IMR-90 (cell line): ENCODE data around the gene TSGA10. TPM values are rescaled to one million over a fixed set of nuclear protein-coding genes. Genes with fewer than 3 reads are reported as not detected.

Experiments used
- ATAC-seq: fragments of 200-7000 bp; cut with Tn5 transposase; 2 replicates; pipeline ENCODE4 v1.9.1; 2020; ENCODE audit warnings: low read depth, mild to moderate bottlenecking, moderate library complexity
- BruUV-seq: library from RNA; stranded (reverse); fragments of 400-500 nt; replicated peaks from 2 replicates; lab custom pipeline; 2021; lab: Mats Ljungman, UMichigan
- CTCF ChIA-PET: fragments of 300-600 bp; formaldehyde crosslinking; extraction: SDS; loops from one replicate; lab custom pipeline; 2021; ENCODE audit warnings: antibody characterized with exemption; lab: Yijun Ruan, JAX
- POLR2A ChIA-PET: fragments of 300-600 bp; sonication (Branson Sonifier 250); formaldehyde crosslinking; loops from one replicate; lab custom pipeline; 2022; ENCODE audit warnings: antibody characterized with exemption; ENCODE audit not compliant: unreplicated experiment; lab: Charles Lee
- DNase-seq: peaks from one replicate; pipeline ENCODE4 v3.0.0; 2013
- H2AFZ ChIP-seq: replicated peaks from 2 replicates; pipeline ENCODE3; 2013; ENCODE audit warnings: low read length, mild to moderate bottlenecking; ENCODE audit not compliant: poor library complexity
- H2AK5ac ChIP-seq: 2 replicates; pipeline ENCODE4 v1.6.1; 2013; ENCODE audit warnings: low read depth, low read length, inconsistent platforms
- H2AK9ac ChIP-seq: replicated peaks from 2 replicates; pipeline ENCODE3; 2013; ENCODE audit warnings: mild to moderate bottlenecking, low read depth, low read length, moderate library complexity; ENCODE audit not compliant: poor library complexity
- H2BK120ac ChIP-seq: 2 replicates; pipeline ENCODE4 v1.6.1; 2013; ENCODE audit warnings: low read depth, low read length, inconsistent platforms
- H2BK15ac ChIP-seq: 3 replicates; pipeline ENCODE4 v1.6.1; 2013; ENCODE audit warnings: low read depth, low read length, inconsistent platforms
- H2BK20ac ChIP-seq: 2 replicates; pipeline ENCODE4 v1.6.1; 2013; ENCODE audit warnings: low read depth, mild to moderate bottlenecking, inconsistent platforms, low read length, moderate library complexity
- H2BK5ac ChIP-seq: 2 replicates; pipeline ENCODE4 v1.6.1; 2013; ENCODE audit warnings: mild to moderate bottlenecking, low read depth, low read length, inconsistent platforms; ENCODE audit not compliant: poor library complexity, severe bottlenecking
- H3K14ac ChIP-seq: replicated peaks from 2 replicates; pipeline ENCODE4 v1.6.1; 2013; ENCODE audit warnings: low read depth, low read length, inconsistent platforms
- H3K18ac ChIP-seq: 2 replicates; pipeline ENCODE4 v1.6.1; 2013; ENCODE audit warnings: low read depth, low read length, control low read depth
- H3K23ac ChIP-seq: 2 replicates; pipeline ENCODE4 v1.6.1; 2013; ENCODE audit warnings: low read depth, low read length, inconsistent platforms
- H3K27ac ChIP-seq: 2 replicates; pipeline ENCODE4 v1.5.1; 2013; ENCODE audit warnings: mild to moderate bottlenecking, control low read depth, low read length; ENCODE audit not compliant: insufficient read depth
- H3K27me3 ChIP-seq: 2 replicates; pipeline ENCODE4 v1.6.1; 2013; ENCODE audit warnings: low read length; ENCODE audit not compliant: control insufficient read depth, insufficient read depth
- H3K36me3 ChIP-seq: 2 replicates; pipeline ENCODE4 v1.6.1; 2013; ENCODE audit warnings: low read length, mixed read lengths; ENCODE audit not compliant: control insufficient read depth, insufficient read depth
- H3K4ac ChIP-seq: 2 replicates; pipeline ENCODE4 v1.6.1; 2013; ENCODE audit warnings: low read depth, low read length, inconsistent platforms
- H3K4me1 ChIP-seq: 2 replicates; pipeline ENCODE4 v1.6.1; 2013; ENCODE audit warnings: low read length, mixed read lengths; ENCODE audit not compliant: control insufficient read depth, insufficient read depth
- H3K4me2 ChIP-seq: 2 replicates; pipeline ENCODE4 v1.6.1; 2013; ENCODE audit warnings: low read depth, mild to moderate bottlenecking, control low read depth, low read length, moderate library complexity
- H3K4me3 ChIP-seq: 2 replicates; pipeline ENCODE4 v1.5.1; 2013; ENCODE audit warnings: low read depth, mild to moderate bottlenecking, control low read depth, low read length, moderate library complexity; ENCODE audit not compliant: insufficient read depth
- H3K56ac ChIP-seq: 2 replicates; pipeline ENCODE4 v1.6.1; 2013; ENCODE audit warnings: low read length, inconsistent platforms; ENCODE audit not compliant: insufficient read depth; ENCODE audit errors: extremely low read depth
- H3K79me1 ChIP-seq, 2 experiments: 2 replicates each; pipeline ENCODE4 v1.6.1; 2013; ENCODE audit warnings: low read length in 2 of 2, inconsistent platforms in 1 of 2, low read depth in 1 of 2
- H3K9ac ChIP-seq: 2 replicates; pipeline ENCODE4 v1.6.1; 2013; ENCODE audit warnings: low read depth, low read length, control low read depth
- H3K9me1 ChIP-seq: 2 replicates; pipeline ENCODE4 v1.6.1; 2013; ENCODE audit warnings: low read length, inconsistent platforms; ENCODE audit not compliant: insufficient read depth
- H3K9me3 ChIP-seq: 2 replicates; pipeline ENCODE4 v1.6.1; 2013; ENCODE audit warnings: low read length; ENCODE audit not compliant: control insufficient read depth, insufficient read depth
- H4K20me1 ChIP-seq: 2 replicates; pipeline ENCODE4 v1.6.1; 2013; ENCODE audit warnings: low read length, inconsistent platforms; ENCODE audit not compliant: insufficient read depth
- H4K5ac ChIP-seq: 2 replicates; pipeline ENCODE4 v1.6.1; 2013; ENCODE audit warnings: mild to moderate bottlenecking, low read depth, low read length, control low read depth
- H4K8ac ChIP-seq, 2 experiments: 2 replicates each; pipeline ENCODE4 v1.6.1; 2013; ENCODE audit warnings: low read depth in 2 of 2, low read length in 2 of 2, control low read depth in 1 of 2, inconsistent platforms in 1 of 2
- H4K91ac ChIP-seq: 2 replicates; pipeline ENCODE4 v1.6.1; 2013; ENCODE audit warnings: low read depth, low read length, inconsistent platforms; ENCODE audit not compliant: insufficient read depth
- BHLHE40 ChIP-seq: fragments of 150-350 bp; IDR thresholded peaks from 2 replicates; pipeline ENCODE4 v1.6.1; 2016; ENCODE audit warnings: mild to moderate bottlenecking, low read depth, low read length
- CEBPB ChIP-seq: IDR thresholded peaks from 2 replicates; pipeline ENCODE4 v1.6.1; 2012; ENCODE audit warnings: low read depth, low read length, improper control_type of control experiment
- FOS ChIP-seq: fragments of 150-350 bp; IDR thresholded peaks from 2 replicates; pipeline ENCODE4 v1.6.1; 2016; ENCODE audit warnings: low read depth, low read length
- MAZ ChIP-seq: IDR thresholded peaks from 2 replicates; pipeline ENCODE4 v1.6.1; 2012; ENCODE audit warnings: low read depth, mild to moderate bottlenecking, low read length, improper control_type of control experiment, moderate library complexity, borderline replicate concordance
- MXI1 ChIP-seq: IDR thresholded peaks from 2 replicates; pipeline ENCODE4 v1.6.1; 2012; ENCODE audit warnings: low read depth, mild to moderate bottlenecking, low read length, moderate library complexity, borderline replicate concordance
- NFE2L2 ChIP-seq: fragments of 150-350 bp; IDR thresholded peaks from 2 replicates; pipeline ENCODE4 v1.6.1; 2016; ENCODE audit warnings: low read depth, mild to moderate bottlenecking, low read length
- POLR2A ChIP-seq: IDR thresholded peaks from 2 replicates; pipeline ENCODE4 v1.6.1; 2012; ENCODE audit warnings: mild to moderate bottlenecking, low read depth, low read length
- RAD21 ChIP-seq: IDR thresholded peaks from 2 replicates; pipeline ENCODE4 v1.6.1; 2012; ENCODE audit warnings: low read length, improper control_type of control experiment
- RCOR1 ChIP-seq: IDR thresholded peaks from 2 replicates; pipeline ENCODE4 v1.6.1; 2012; ENCODE audit warnings: mild to moderate bottlenecking, low read length, improper control_type of control experiment; ENCODE audit not compliant: insufficient replicate concordance
- SMC3 ChIP-seq: fragments of 150-350 bp; IDR thresholded peaks from 2 replicates; pipeline ENCODE4 v1.6.1; 2016; ENCODE audit warnings: low read depth, mild to moderate bottlenecking, antibody characterized with exemption, low read length, moderate library complexity
- WGBS, 2 experiments: methylation state at CpG; one replicate each; pipeline versions ENCODE4 v1.1.5 to v1.1.7; 2013; ENCODE audit warnings: missing lambda C conversion rate in 2 of 2; ENCODE audit not compliant: insufficient read length in 1 of 2; ENCODE audit errors: extremely low coverage in 2 of 2; 5-methylcytosine and 5-hydroxymethylcytosine counted together
- dilution Hi-C: fragments of 300-500 bp; cut with HindIII; formaldehyde crosslinking; loops from one replicate; pipeline ENCODE4 v1.14.3; 2018; ENCODE audit warnings: low sequenced_read_pairs; ENCODE audit not compliant: unreplicated experiment
- in situ Hi-C: fragments of 300-500 bp; cut with MboI; formaldehyde crosslinking; loops from 3 replicates; pipeline ENCODE4 v1.14.3; 2019; ENCODE audit warnings: low sequenced_read_pairs, inconsistent platforms, mixed read lengths
- intact Hi-C: fragments of 100-400 bp; cut with micrococcal nuclease; formaldehyde crosslinking; loops from 2 replicates; pipeline ENCODE4 v1.10.0; 2022
- polyA plus RNA-seq, 3 experiments: library from polyadenylated mRNA; depleted of rRNA; stranded (reverse); fragments of >200 nt; gene quantifications; 2 replicates each; pipeline ENCODE4 v1.2.3, GENCODE V29; 2012; ENCODE audit warnings: low replicate concordance in 1 of 3
- total RNA-seq: library from RNA; depleted of rRNA; stranded (reverse); fragments of >200 nt; gene quantifications from 2 replicates; pipeline ENCODE4 v1.2.3, GENCODE V29; 2012
- TF ChIP-seq, protein P1 (sequence below): conservative IDR thresholded peaks from 2 replicates; pipeline ENCODE4 v1.5.1; 2012; ENCODE audit warnings: mild to moderate bottlenecking, low read depth, low read length, improper control_type of control experiment
- TF ChIP-seq, protein P2 (sequence below): fragments of 150-350 bp; IDR thresholded peaks from 2 replicates; pipeline ENCODE4 v1.6.1; 2017; ENCODE audit warnings: mild to moderate bottlenecking, antibody characterized with exemption, low read length, low read depth

TSGA10 gene
- total and polyA plus RNA-seq, 2 of the 4 experiments (the other 2 are of a cell fraction), result 0.32 to 0.54 TPM

GRCh38 chr2:99032001-99032400 lies 122.7 kb downstream of the TSGA10 start:
- Histone ChIP-seq H2BK120ac (no peak overlapping the region), H2AK9ac (no peak overlapping the region), H3K4ac (no peak overlapping the region), H3K27ac (no peak overlapping the region), H4K8ac (no peak overlapping the region), H3K4me1 (no peaks in the 10 kb centered on the region), H2AK5ac (no peak overlapping the region), H3K4me3 (no peak overlapping the region), H2BK15ac (no peak overlapping the region), H3K56ac (no peak overlapping the region), H3K27me3 (no peaks in the 10 kb centered on the region), H4K91ac (no peak overlapping the region), H4K5ac (no peak overlapping the region), H4K20me1 (no peaks in the 10 kb centered on the region), H2BK20ac (no peak overlapping the region), H3K79me1 (no peaks in the 10 kb centered on the region), H3K14ac (no peak overlapping the region), H3K9ac (no peak overlapping the region), H3K36me3 (no peaks in the 10 kb centered on the region), H3K4me2 (no peak overlapping the region), H3K23ac (no peak overlapping the region), H3K9me3 (no peaks in the 10 kb centered on the region), H2AFZ (no peak overlapping the region), H3K9me1 (no peaks in the 10 kb centered on the region), H2BK5ac (no peak overlapping the region), H3K18ac (no peak overlapping the region)
- ATAC-seq (no peak), DNase-seq (no peak)
- no CpG with 5 or more reads among the region's 2 CpGs for WGBS, 2 experiments
- BruUV-seq, result no TSS peak
- in situ Hi-C loops, result no loop called here
- intact Hi-C loops, result no loop called here
- POLR2A ChIA-PET, result no interaction called here
- TF ChIP-seq NFE2L2 (no peak), BHLHE40 (no peak), RCOR1 (no peak), CEBPB (no peak), MAZ (no peak), SMC3 (no peak), MXI1 (no peak), POLR2A (no peak), RAD21 (no peak), FOS (no peak)
- TF ChIP-seq, protein P1, sequence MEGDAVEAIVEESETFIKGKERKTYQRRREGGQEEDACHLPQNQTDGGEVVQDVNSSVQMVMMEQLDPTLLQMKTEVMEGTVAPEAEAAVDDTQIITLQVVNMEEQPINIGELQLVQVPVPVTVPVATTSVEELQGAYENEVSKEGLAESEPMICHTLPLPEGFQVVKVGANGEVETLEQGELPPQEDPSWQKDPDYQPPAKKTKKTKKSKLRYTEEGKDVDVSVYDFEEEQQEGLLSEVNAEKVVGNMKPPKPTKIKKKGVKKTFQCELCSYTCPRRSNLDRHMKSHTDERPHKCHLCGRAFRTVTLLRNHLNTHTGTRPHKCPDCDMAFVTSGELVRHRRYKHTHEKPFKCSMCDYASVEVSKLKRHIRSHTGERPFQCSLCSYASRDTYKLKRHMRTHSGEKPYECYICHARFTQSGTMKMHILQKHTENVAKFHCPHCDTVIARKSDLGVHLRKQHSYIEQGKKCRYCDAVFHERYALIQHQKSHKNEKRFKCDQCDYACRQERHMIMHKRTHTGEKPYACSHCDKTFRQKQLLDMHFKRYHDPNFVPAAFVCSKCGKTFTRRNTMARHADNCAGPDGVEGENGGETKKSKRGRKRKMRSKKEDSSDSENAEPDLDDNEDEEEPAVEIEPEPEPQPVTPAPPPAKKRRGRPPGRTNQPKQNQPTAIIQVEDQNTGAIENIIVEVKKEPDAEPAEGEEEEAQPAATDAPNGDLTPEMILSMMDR, result no peak
- TF ChIP-seq, protein P2, sequence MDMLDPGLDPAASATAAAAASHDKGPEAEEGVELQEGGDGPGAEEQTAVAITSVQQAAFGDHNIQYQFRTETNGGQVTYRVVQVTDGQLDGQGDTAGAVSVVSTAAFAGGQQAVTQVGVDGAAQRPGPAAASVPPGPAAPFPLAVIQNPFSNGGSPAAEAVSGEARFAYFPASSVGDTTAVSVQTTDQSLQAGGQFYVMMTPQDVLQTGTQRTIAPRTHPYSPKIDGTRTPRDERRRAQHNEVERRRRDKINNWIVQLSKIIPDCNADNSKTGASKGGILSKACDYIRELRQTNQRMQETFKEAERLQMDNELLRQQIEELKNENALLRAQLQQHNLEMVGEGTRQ, result no peak
- CTCF ChIA-PET, result no interaction called here
- dilution Hi-C loops, result no loop called here
